Measurements from ENCODE around the gene PHKG1.

GRCh38 chr7:56046721-56047445, 45.9 kb downstream of the PHKG1 start:
- no peak for TF ChIP-seq CTCF (conservative IDR thresholded peaks at IDR 0.05)
- no peak for TF ChIP-seq EZH2 (IDR thresholded peaks at IDR 0.05; ENCODE audit: low read depth)

Measured in PC-9 (cell line).